ENCODE data around the gene RPP38. TPM values are rescaled to one million over a fixed set of nuclear protein-coding genes. Genes with fewer than 3 reads are reported as not detected.

Gene RPP38, protein sequence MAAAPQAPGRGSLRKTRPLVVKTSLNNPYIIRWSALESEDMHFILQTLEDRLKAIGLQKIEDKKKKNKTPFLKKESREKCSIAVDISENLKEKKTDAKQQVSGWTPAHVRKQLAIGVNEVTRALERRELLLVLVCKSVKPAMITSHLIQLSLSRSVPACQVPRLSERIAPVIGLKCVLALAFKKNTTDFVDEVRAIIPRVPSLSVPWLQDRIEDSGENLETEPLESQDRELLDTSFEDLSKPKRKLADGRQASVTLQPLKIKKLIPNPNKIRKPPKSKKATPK
- 10 to 100 TPM in 3 of 4 donors, 1 to 10 TPM in 1; 8.9 to 17.2 (median 12.8) TPM for total RNA-seq

DNA sequence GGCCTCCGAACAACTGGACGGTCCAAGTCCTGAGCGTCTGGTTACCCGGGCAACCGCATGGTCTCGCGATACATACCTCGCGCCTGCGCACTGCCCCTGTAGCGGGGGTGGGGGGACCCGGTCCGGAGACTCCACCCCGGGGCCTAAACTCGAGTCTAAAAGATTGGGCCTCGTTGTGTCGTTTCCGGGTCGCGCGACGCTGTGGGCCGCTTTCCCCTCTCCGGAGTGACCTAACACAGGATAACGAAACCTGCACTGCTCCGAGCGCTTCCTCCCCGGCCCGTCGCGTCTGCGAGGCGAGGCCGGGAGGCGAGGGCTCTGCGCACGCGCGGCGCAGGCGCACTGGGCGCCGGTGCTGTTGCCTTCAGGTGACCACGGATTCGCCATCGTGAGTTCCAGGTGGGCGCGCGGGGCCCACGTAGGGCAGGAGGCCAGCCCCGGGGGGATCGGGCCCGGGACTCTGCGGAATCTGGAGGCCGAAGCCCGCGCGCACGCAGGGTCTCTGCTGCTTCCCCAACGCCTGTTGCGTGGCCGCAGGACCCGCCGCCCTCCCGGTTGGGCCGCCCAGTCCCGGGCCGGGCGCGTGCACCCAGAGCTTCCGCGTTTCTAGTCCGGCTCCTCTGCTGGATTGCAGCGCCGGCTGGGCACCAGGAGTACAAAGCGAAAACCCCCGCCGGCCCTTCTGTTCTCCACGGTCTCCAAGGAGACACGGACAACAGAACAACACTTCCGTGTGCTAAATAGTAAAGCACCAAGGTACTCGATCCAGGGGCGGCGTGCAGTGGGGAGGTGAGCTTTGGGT, at the start of gene RPP38:
Gene RPP38 (plus strand): TSS at position 345 of the 802 bp plus-strand sequence. CDS start 5,960 bp downstream, outside the sequence.
- H3K27me3 ChIP-seq = no peaks in the 10 kb centered on the region
- peaks cover 0 to 2% of the 10 kb centered on the region in 2 donors for H3K36me3 ChIP-seq
- ATAC-seq (peak; percentile 98), DNase-seq (peak; percentile 91 to 95)
- H3K4me1 ChIP-seq = peaks cover 18 to 20% of the 10 kb centered on the region in 2 donors
- in situ Hi-C loops (cut with MboI; ENCODE audit: low sequenced_read_pairs in 4 of 4) = loop anchor here in 2 of 4 donors (10.0 to 25.0 kb wide), 2 partner anchors 252 to 260 kb away; partner anchors contain the start of genes CDNF (in 1 of the 2), HSPA14 (in 1 of the 2) and MSANTD7 (in 1 of the 2)
- H3K4me3 ChIP-seq = peak within 1 kb of the TSS; percentile 74 to 92 (median 84)
- H3K27ac ChIP-seq = peak within 1 kb of the TSS; percentile 88 to 98 (median 93)
- TF ChIP-seq POLR2A (IDR thresholded peaks at IDR 0.05) = peak; percentile 70
- TF ChIP-seq CTCF (IDR thresholded peaks at IDR 0.05 in 4 of 5, conservative IDR thresholded peaks at IDR 0.05 in 1 of 5) = no peak
- intact Hi-C loops (cut with DNase I; ENCODE audit: low total_unique reads) = loop anchor here (1.0 to 5.0 kb wide), 5 partner anchors 72 to 492 kb away; partner anchors contain the start of genes CDNF, HSPA14, MEIG1 and MSANTD7
- no peaks in the 10 kb centered on the region for H3K9me3 ChIP-seq

- no peak for TF ChIP-seq CTCF (IDR thresholded peaks at IDR 0.05 in 4 of 5, conservative IDR thresholded peaks at IDR 0.05 in 1 of 5)
- no peak for TF ChIP-seq POLR2A (IDR thresholded peaks at IDR 0.05)
- Histone ChIP-seq H3K4me1 (no peaks in the 10 kb centered on the region), H3K27ac (no peak overlapping the region), H3K36me3 (no peaks in the 10 kb centered on the region), H3K9me3 (no peaks in the 10 kb centered on the region), H3K4me3 (no peak overlapping the region), H3K27me3 (no peaks in the 10 kb centered on the region)
- no peak for ATAC-seq
- no peak for DNase-seq
- in situ Hi-C loops (cut with MboI; ENCODE audit: low sequenced_read_pairs in 4 of 4) (no loop called here), intact Hi-C loops (cut with DNase I; ENCODE audit: low total_unique reads) (no loop called here)
These were observed 47.6 kb upstream of the RPP38 start for GRCh38 chr10:15049533-15049932.

- no peaks in the 10 kb centered on the region for H3K9me3 ChIP-seq
- in situ Hi-C loops (cut with MboI; ENCODE audit: low sequenced_read_pairs in 4 of 4) (no loop called here), intact Hi-C loops (cut with DNase I; ENCODE audit: low total_unique reads) (no loop called here)
- TF ChIP-seq POLR2A (IDR thresholded peaks at IDR 0.05) (no peak), CTCF (IDR thresholded peaks at IDR 0.05 in 4 of 5, conservative IDR thresholded peaks at IDR 0.05 in 1 of 5) (no peak)
- ATAC-seq (no peak), DNase-seq (no peak)
- no peaks in the 10 kb centered on the region for H3K4me1 ChIP-seq
- H3K27ac ChIP-seq = no peak overlapping the region
- no peak overlapping the region for H3K4me3 ChIP-seq
- no peaks in the 10 kb centered on the region for H3K36me3 ChIP-seq
- H3K27me3 ChIP-seq = no peaks in the 10 kb centered on the region
These were observed 45.0 kb upstream of the RPP38 start for GRCh38 chr10:15052121-15052520.

- TF ChIP-seq CTCF (IDR thresholded peaks at IDR 0.05 in 4 of 5, conservative IDR thresholded peaks at IDR 0.05 in 1 of 5) (no peak), POLR2A (IDR thresholded peaks at IDR 0.05) (no peak)
- Histone ChIP-seq H3K9me3 (no peaks in the 10 kb centered on the region), H3K4me1 (no peaks in the 10 kb centered on the region), H3K36me3 (no peaks in the 10 kb centered on the region), H3K27ac (no peak overlapping the region), H3K4me3 (no peak overlapping the region), H3K27me3 (no peaks in the 10 kb centered on the region)
- ATAC-seq (no peak), DNase-seq (no peak)
- in situ Hi-C loops (cut with MboI; ENCODE audit: low sequenced_read_pairs in 4 of 4) = no loop called here
- intact Hi-C loops (cut with DNase I; ENCODE audit: low total_unique reads) = no loop called here
These were observed 44.1 kb upstream of the RPP38 start for GRCh38 chr10:15053061-15053460.

Measured in gastrocnemius medialis (tissue), 4 donors.